ENCODE data around the gene DCLK1. TPM values are rescaled to one million over a fixed set of nuclear protein-coding genes. Genes with fewer than 3 reads are reported as not detected.

Gene DCLK1
- total and polyA plus RNA-seq, 2 experiments from 2014 or later = 0.16 to 2.9 TPM

DNA sequence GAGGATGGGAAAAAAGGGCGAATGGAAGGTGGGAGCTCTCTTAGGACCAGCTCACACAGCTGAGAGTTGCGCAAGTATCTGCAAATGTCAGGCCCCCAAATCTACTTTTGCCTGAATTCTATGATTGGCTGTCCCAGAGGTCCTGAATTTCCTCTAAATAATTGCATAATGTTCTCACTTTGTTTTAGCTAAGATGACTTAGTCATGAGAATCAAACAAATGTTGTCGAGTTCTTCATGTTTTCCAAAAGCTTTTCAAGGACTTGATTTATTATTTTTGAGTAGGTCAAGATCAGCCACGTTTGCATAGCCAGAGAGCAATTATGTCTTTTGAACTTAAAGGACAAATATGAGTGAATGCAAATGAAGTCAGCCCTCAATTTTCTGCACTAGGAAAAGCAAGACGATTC is 408.1 kb downstream of the DCLK1 start:
- peak overlapping the region; percentile 4 for H3K4me2 ChIP-seq
- no peak overlapping the region for H2AFZ ChIP-seq
- TF ChIP-seq EZH2 (IDR thresholded peaks at IDR 0.05; ENCODE audit: borderline replicate concordance) = no peak
- TF ChIP-seq, protein P1, sequence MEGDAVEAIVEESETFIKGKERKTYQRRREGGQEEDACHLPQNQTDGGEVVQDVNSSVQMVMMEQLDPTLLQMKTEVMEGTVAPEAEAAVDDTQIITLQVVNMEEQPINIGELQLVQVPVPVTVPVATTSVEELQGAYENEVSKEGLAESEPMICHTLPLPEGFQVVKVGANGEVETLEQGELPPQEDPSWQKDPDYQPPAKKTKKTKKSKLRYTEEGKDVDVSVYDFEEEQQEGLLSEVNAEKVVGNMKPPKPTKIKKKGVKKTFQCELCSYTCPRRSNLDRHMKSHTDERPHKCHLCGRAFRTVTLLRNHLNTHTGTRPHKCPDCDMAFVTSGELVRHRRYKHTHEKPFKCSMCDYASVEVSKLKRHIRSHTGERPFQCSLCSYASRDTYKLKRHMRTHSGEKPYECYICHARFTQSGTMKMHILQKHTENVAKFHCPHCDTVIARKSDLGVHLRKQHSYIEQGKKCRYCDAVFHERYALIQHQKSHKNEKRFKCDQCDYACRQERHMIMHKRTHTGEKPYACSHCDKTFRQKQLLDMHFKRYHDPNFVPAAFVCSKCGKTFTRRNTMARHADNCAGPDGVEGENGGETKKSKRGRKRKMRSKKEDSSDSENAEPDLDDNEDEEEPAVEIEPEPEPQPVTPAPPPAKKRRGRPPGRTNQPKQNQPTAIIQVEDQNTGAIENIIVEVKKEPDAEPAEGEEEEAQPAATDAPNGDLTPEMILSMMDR (IDR thresholded peaks at IDR 0.05; ENCODE audit: poor library complexity) = no peak
- TF ChIP-seq EZH2phosphoT487 (IDR thresholded peaks at IDR 0.05; ENCODE audit: low read depth, severe bottlenecking, unreplicated experiment) = no peak
- H3K9me3 ChIP-seq (ENCODE audit: low read depth) = no peaks in the 10 kb centered on the region
- peak overlapping the region; percentile 51 for H3K27ac ChIP-seq
- WGBS (ENCODE audit: low lambda C conversion rate, missing lambda C conversion rate) = 59% methylated on average over 5 of the region's 5 CpGs
- no peaks in the 10 kb centered on the region for H3K27me3 ChIP-seq
- no peaks in the 10 kb centered on the region for H3K9me2 ChIP-seq (replicated peaks; ENCODE audit: insufficient read depth)
- no peaks in the 10 kb centered on the region for H3K36me3 ChIP-seq (replicated peaks; ENCODE audit: insufficient read depth, low read depth)
- DNase-seq (ENCODE audit: low spot score) = no peak
- H3K4me1 ChIP-seq (ENCODE audit: insufficient read depth) = peaks cover 8% of the 10 kb centered on the region
- no peaks in the 10 kb centered on the region for H3K79me2 ChIP-seq
- H4K20me1 ChIP-seq (ENCODE audit: insufficient read depth, poor library complexity, severe bottlenecking) = no peaks in the 10 kb centered on the region
- H3K4me3 ChIP-seq = no peak overlapping the region

DNA sequence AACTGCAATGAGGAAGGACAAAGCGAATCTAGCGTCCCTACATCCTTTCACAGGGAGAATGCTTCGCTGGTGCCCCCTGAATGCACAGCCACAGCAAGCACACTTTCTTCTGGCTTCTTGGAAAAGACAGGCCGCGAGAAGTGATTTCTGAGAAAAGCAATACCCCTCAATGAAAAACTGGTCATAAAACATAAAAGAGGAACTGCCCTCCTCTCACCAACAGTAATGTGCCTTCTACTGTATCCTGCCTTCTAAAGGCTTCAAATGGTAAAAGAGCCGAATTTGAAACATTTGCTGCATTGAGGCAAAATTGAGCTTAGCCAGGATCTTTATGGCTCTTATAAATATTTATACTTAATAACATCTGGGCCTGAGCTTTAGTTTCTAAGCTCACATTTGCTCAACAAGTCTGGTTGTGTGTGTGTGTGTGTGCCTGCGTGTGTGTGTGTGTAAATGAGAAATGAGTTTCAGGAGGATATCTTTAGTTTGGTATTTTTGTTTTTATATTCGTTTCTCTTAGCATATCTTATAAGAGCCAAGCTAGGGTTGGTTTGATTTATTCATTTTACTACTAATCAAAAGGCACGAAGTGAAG is 408.6 kb downstream of the DCLK1 start:
- 52% methylated on average over 9 of the region's 9 CpGs for WGBS (ENCODE audit: low lambda C conversion rate, missing lambda C conversion rate)
- DNase-seq (ENCODE audit: low spot score) = no peak
- Histone ChIP-seq H2AFZ (no peak overlapping the region), H4K20me1 (ENCODE audit: insufficient read depth, poor library complexity, severe bottlenecking) (no peaks in the 10 kb centered on the region), H3K27me3 (no peaks in the 10 kb centered on the region), H3K4me1 (ENCODE audit: insufficient read depth) (peaks cover 8% of the 10 kb centered on the region), H3K27ac (peak overlapping the region; percentile 72), H3K4me3 (no peak overlapping the region), H3K79me2 (no peaks in the 10 kb centered on the region), H3K4me2 (peak overlapping the region; percentile 15), H3K9me3 (ENCODE audit: low read depth) (no peaks in the 10 kb centered on the region), H3K9me2 (replicated peaks; ENCODE audit: insufficient read depth) (no peaks in the 10 kb centered on the region), H3K36me3 (replicated peaks; ENCODE audit: insufficient read depth, low read depth) (no peaks in the 10 kb centered on the region)
- TF ChIP-seq, protein P1 (IDR thresholded peaks at IDR 0.05; ENCODE audit: poor library complexity) = no peak
- no peak for TF ChIP-seq EZH2 (IDR thresholded peaks at IDR 0.05; ENCODE audit: borderline replicate concordance)
- no peak for TF ChIP-seq EZH2phosphoT487 (IDR thresholded peaks at IDR 0.05; ENCODE audit: low read depth, severe bottlenecking, unreplicated experiment)

DNA sequence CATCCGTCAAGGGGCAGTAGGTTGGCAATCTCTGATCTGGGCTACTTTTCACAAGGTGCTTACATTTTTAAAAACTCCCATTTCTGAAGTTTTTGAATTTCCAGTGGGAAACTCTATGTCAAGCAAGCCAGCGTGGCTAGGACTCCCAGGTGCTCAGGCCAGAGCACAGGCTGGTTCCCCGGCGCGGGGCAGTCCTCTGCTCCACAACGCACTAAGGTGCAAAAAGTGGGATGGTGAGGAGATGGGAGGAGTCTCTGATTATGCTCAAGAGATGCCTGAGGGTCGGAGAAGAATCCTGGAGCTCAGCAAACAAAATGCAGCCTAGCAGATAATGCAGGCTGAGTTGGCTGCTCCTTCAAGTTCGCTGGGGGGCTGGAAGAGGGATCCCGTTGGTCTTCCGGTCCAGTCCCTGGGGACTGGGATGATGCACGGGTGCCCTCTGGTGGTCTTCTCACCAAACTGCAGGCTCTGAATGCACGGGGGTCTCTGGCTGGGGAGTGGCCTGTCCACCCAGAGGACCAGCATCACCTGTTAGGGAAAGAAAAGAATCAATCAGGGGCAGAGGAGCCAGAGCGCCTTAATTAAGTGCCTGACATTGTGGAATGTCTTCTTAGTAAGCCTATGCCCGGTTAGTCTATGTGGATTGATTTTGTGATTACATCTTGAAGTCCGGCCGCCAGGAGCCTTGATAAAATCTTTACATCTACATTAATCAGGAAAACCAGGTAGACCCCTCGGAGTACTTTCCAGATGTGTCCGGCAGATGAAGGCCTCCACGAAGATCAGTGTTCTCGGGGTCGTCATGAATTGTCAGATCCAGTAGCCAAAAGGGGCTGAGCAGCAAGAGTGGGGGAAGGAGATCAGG is 410.3 kb downstream of the DCLK1 start:
- Histone ChIP-seq H3K27ac (peak overlapping the region; percentile 72), H3K4me3 (no peak overlapping the region), H2AFZ (peak overlapping the region; percentile 22), H3K9me2 (replicated peaks; ENCODE audit: insufficient read depth) (no peaks in the 10 kb centered on the region), H3K4me1 (ENCODE audit: insufficient read depth) (peaks cover 18% of the 10 kb centered on the region), H3K9me3 (ENCODE audit: low read depth) (no peaks in the 10 kb centered on the region), H3K4me2 (peak overlapping the region; percentile 75), H3K27me3 (no peaks in the 10 kb centered on the region), H3K36me3 (replicated peaks; ENCODE audit: insufficient read depth, low read depth) (no peaks in the 10 kb centered on the region), H4K20me1 (ENCODE audit: insufficient read depth, poor library complexity, severe bottlenecking) (no peaks in the 10 kb centered on the region), H3K79me2 (no peaks in the 10 kb centered on the region)
- peak; percentile 78 for DNase-seq (ENCODE audit: low spot score)
- WGBS (ENCODE audit: low lambda C conversion rate, missing lambda C conversion rate) = 38% methylated on average over 21 of the region's 21 CpGs
- TF ChIP-seq, protein P1 (IDR thresholded peaks at IDR 0.05; ENCODE audit: poor library complexity) = peak; percentile 99
- TF ChIP-seq EZH2phosphoT487 (IDR thresholded peaks at IDR 0.05; ENCODE audit: low read depth, severe bottlenecking, unreplicated experiment) (no peak), EZH2 (IDR thresholded peaks at IDR 0.05; ENCODE audit: borderline replicate concordance) (no peak)

Measured in hepatocyte (in vitro differentiated cells).